ENCODE results near the gene TFCP2.

DNA sequence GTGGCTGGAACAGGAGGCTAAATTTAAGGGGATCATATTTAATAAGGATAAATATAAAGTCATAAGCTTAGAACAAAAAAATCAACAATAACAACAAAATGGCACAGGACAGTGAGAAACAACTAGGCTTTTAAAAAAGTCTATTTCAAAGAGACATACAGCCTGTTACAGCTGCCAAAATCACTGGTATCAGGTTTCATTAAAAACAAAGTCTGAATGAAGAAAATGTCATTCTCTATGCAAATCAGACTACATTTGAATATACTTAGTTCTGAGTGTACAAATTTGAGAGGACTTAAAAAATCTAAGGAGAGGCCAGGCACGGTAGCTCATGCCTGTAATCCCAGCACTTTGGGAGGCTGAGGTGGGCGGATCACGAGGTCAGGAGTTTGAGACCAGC is 44.0 kb downstream of the TFCP2 start:
- TF ChIP-seq, protein P1, sequence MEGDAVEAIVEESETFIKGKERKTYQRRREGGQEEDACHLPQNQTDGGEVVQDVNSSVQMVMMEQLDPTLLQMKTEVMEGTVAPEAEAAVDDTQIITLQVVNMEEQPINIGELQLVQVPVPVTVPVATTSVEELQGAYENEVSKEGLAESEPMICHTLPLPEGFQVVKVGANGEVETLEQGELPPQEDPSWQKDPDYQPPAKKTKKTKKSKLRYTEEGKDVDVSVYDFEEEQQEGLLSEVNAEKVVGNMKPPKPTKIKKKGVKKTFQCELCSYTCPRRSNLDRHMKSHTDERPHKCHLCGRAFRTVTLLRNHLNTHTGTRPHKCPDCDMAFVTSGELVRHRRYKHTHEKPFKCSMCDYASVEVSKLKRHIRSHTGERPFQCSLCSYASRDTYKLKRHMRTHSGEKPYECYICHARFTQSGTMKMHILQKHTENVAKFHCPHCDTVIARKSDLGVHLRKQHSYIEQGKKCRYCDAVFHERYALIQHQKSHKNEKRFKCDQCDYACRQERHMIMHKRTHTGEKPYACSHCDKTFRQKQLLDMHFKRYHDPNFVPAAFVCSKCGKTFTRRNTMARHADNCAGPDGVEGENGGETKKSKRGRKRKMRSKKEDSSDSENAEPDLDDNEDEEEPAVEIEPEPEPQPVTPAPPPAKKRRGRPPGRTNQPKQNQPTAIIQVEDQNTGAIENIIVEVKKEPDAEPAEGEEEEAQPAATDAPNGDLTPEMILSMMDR (IDR thresholded peaks at IDR 0.05): no peak
- TF ChIP-seq POLR2A (IDR thresholded peaks at IDR 0.05): no peak

Data from right lobe of liver (tissue), 4 donors.